Memory B cell (primary cell): ENCODE measurements around the gene HSFX2.
A peak's percentile ranks its signal among the peaks of the same experiment; 100 is the strongest.
"Not testable (repeated sequence)": the region's sequence is repeated elsewhere in the genome, so short reads cannot be mapped to it uniquely, and the experiment has no call there.

ENCODE experiments used
- ATAC-seq: fragments of 150-1000 bp; cut with Tn5 transposase; 2 replicates; pipeline ENCODE4 v1.10.0; 2021; ENCODE audit warnings: low read depth, mild to moderate bottlenecking, moderate library complexity
- DNase-seq, 2 donors: peaks; one replicate each; pipeline ENCODE4 v3.0.0; 2022; ENCODE audit warnings: low spot score in 2 of 2
- H3K27ac Mint-ChIP-seq: one replicate; pipeline ENCODE4 v1.8.0; 2022; ENCODE audit warnings: mild to moderate bottlenecking, moderate library complexity, mixed read lengths
- H3K27me3 Mint-ChIP-seq: one replicate; pipeline ENCODE4 v1.8.0; 2022; ENCODE audit warnings: mixed read lengths
- H3K36me3 Mint-ChIP-seq: one replicate; pipeline ENCODE4 v1.8.0; 2022; ENCODE audit warnings: mild to moderate bottlenecking, mixed read lengths
- H3K4me1 Mint-ChIP-seq: one replicate; pipeline ENCODE4 v1.8.0; 2022; ENCODE audit warnings: mixed read lengths
- H3K4me3 Mint-ChIP-seq: one replicate; pipeline ENCODE4 v1.8.0; 2022; ENCODE audit warnings: mild to moderate bottlenecking, moderate library complexity, mixed read lengths
- H3K9me3 Mint-ChIP-seq: one replicate; pipeline ENCODE4 v1.8.0; 2022; ENCODE audit warnings: mixed read lengths

Gene HSFX2

GRCh38 chrX:149569770-149570169, 25.3 kb downstream of the HSFX2 start:
- no peak for ATAC-seq

DNA sequence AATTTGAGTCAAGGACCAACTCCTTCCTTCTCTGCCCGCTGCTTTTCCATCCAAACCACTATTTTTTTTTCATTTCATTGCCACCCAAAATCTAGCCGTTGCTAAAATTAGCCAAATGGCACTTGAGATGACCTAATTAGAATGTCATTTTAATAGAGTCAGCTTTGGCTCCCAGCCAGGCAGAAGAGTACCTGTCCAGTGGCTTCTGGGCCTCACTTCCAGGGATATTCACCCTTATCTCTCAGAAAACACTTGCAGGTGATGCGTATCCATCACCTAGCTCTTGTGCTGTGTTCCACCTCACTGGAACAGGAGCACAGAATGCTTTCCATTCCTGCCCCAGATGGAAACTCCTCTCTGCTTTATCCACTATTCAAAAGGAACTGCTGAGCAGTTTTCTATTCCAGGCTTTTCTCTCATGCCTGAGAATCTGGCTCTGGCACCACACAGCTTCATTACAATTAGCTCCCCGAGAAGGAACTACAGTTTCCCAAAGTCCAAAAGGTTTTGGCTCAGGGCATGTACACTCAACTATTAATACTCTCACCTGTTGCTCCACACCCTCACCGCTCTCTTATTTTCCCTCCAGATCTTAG, 26.3 kb downstream of the HSFX2 start:
- no peak for DNase-seq
- Mint-ChIP-seq H3K36me3 (no peaks in the 10 kb centered on the region), H3K27me3 (peaks cover 3% of the 10 kb centered on the region), H3K4me3 (no peak overlapping the region), H3K9me3 (no peaks in the 10 kb centered on the region), H3K4me1 (no peaks in the 10 kb centered on the region), H3K27ac (no peak overlapping the region)
- ATAC-seq = no peak

More at GRCh38 chrX:149569770-149570169, 25.3 kb downstream of the HSFX2 start:
- Mint-ChIP-seq H3K27me3 (peaks cover 3% of the 10 kb centered on the region), H3K9me3 (no peaks in the 10 kb centered on the region), H3K36me3 (no peaks in the 10 kb centered on the region), H3K27ac (no peak overlapping the region), H3K4me3 (no peak overlapping the region), H3K4me1 (no peaks in the 10 kb centered on the region)
- DNase-seq = no peak

DNA sequence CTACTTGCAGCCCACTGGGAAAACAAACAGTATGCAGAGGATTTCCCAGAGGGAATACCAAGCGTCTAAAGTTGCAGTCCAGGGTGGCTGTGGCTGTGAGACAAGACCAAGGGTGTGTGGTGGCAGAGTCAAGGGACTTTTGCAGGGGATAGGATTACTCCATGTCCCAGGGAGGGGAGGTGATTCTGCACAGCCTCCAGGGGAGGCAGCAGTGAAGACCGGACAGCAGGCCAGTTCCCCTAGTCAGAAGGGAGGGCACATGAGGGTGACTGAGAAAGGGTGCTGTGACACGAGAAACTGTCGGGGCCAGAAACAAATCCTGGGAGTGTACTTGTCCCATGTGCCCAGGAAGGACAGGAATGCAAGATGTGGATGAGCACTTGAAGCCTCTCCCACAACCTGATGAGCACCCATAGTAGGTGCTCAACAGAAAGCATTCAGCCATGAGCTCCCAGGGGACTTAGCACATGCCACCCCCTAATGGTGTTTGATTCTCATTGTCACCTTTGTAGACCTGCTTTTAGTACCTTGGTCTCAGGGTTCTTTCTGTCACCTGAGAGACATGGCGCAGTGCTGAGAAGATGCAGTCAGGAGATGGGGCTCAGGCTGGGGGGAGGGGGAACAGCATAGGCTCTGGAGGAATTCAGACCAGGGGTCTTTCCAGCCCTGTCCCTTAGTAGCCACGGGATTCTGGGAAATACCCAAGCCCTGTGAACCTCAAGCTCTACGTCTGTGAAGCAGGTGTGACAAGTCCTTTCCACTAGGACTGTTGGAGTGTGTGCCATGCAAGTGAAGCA, 27.3 kb downstream of the HSFX2 start:
- Mint-ChIP-seq H3K27me3 (peaks cover 3% of the 10 kb centered on the region), H3K36me3 (no peaks in the 10 kb centered on the region), H3K27ac (no peak overlapping the region), H3K4me3 (no peak overlapping the region), H3K9me3 (no peaks in the 10 kb centered on the region), H3K4me1 (no peaks in the 10 kb centered on the region)
- DNase-seq (no peak), ATAC-seq (no peak)

DNA sequence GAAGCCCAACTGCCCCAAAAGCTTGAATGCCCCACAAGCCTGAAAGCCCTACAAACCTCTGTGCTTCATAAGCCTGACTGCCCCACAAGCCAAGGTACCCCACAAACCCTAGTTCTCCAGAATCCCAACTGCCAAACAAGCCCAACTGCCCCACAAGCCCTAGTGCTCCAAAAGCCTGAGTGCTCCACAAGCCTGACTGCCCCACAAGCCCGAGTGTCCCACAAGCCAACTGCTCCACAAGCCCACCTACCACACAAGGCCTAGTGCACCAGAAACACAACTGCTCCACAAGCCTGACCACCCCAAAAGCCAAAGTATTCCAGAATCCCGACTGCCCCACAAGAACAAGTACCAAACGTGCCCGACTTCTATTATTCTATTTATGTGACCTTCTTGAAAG, 31.8 kb downstream of the HSFX2 start:
- DNase-seq = no peak
- Mint-ChIP-seq H3K9me3 (no peaks in the 10 kb centered on the region), H3K27me3 (no peaks in the 10 kb centered on the region), H3K4me3 (no peak overlapping the region), H3K36me3 (no peaks in the 10 kb centered on the region), H3K27ac (peak overlapping the region; percentile 15), H3K4me1 (no peaks in the 10 kb centered on the region)
- ATAC-seq = no peak

DNA sequence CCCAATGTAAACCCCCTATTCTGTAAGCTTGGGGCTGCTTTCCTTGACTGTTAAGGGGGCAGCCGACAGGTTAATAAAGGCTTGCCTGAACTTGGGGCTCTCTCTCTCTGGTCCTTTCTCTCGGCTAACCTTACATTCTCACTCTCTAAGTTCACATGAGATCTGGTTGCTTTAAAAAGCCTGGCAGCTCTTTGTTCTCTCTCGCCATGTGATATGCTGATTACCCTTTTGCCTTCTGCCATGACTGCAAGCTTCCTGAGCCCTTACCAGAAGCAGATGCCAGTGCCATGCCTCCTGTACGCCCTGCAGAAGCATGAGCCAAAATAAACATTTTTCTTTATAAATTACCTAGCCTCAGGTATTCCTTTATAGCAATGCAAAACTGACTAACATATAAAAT, 39.9 kb downstream of the HSFX2 start:
- H3K36me3 Mint-ChIP-seq, H3K4me3 Mint-ChIP-seq, H3K4me1 Mint-ChIP-seq, H3K27ac Mint-ChIP-seq, ATAC-seq, DNase-seq, H3K9me3 Mint-ChIP-seq, H3K27me3 Mint-ChIP-seq: not testable (repeated sequence)

DNA sequence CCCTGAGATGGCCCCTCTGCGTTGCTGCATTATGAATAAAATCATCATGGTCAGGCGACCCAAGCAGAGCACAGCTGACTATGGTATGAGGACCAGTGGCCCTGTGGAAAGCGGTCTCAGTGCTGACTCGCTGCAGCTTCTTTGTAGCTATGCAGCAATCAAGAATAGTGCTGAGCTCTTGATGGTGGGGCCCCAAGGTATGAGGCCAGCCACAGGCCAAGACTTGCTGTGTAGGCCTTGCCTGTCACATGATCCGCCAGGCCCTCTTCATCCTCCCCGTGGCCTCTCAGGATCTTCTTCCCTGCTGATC, 43.2 kb downstream of the HSFX2 start:
- H3K27me3 Mint-ChIP-seq, DNase-seq, H3K27ac Mint-ChIP-seq, H3K4me3 Mint-ChIP-seq, H3K4me1 Mint-ChIP-seq, H3K36me3 Mint-ChIP-seq, H3K9me3 Mint-ChIP-seq, ATAC-seq: not testable (repeated sequence)

DNA sequence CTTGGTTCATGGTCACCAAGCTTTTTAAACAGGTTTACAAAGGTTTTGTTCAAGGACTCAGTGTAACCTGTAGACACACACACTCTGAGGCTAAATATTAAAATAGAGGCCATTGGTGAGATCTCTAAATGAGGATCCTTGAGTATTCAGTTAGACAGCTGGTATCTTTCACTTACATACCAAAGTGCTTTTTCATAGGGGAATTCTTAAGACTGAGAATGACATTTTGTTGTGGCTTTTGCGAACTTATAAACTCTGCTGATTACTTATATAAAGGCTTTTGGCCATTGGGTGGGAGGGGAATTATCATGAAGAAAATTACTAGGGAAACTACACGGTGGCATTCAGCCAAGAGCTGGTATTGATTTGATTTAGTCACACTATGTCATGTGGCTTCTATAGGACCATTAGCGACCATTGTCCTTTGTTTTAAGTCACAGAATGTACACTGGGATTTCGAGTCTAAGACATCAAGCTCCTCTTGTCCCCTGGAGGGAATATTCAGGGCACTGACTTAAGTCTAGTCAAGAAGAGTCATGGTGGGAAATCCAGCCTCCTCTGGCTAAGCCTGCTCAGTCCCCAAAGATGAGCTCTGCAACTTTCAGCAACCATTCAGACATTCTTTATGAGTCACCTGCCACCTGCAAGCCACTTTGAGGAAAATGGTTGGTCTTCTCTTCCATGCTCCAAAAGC, 43.7 kb downstream of the HSFX2 start:
- not testable (repeated sequence) for H3K27me3 Mint-ChIP-seq, ATAC-seq, H3K9me3 Mint-ChIP-seq, H3K27ac Mint-ChIP-seq, H3K4me3 Mint-ChIP-seq, H3K36me3 Mint-ChIP-seq, DNase-seq, H3K4me1 Mint-ChIP-seq

GRCh38 chrX:149550454-149550853, 44.7 kb downstream of the HSFX2 start:
- not testable (repeated sequence) for ATAC-seq, H3K27me3 Mint-ChIP-seq, H3K27ac Mint-ChIP-seq, H3K9me3 Mint-ChIP-seq, H3K36me3 Mint-ChIP-seq, H3K4me1 Mint-ChIP-seq, DNase-seq, H3K4me3 Mint-ChIP-seq

DNA sequence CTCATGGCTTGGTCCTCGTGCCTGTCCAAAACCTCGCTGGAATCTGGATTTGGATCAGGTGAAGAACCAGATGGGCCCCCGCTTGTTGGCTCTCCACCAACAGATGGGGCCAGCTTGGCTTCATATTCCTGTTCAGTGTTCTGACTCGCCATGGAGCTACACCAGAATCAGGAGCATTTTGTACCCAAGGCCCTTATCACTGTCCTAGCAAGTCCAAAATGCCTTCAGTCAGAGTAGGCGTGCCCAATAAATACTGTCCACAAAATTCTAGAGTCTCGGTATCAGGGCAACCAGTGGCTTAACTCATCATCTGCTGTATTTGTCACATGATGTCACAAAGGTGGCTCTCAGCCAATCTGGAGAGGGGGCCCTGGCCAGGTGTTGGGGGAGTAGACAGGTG, 45.4 kb downstream of the HSFX2 start, which contains the start of gene HSFX3:
TSS of gene HSFX3 (minus strand) at position 224 of the 400 bp plus-strand sequence. CDS start at position 152, 72 bp downstream.
- not testable (repeated sequence) for H3K4me3 Mint-ChIP-seq, H3K36me3 Mint-ChIP-seq, H3K4me1 Mint-ChIP-seq, DNase-seq, H3K27me3 Mint-ChIP-seq, H3K9me3 Mint-ChIP-seq, ATAC-seq, H3K27ac Mint-ChIP-seq

DNA sequence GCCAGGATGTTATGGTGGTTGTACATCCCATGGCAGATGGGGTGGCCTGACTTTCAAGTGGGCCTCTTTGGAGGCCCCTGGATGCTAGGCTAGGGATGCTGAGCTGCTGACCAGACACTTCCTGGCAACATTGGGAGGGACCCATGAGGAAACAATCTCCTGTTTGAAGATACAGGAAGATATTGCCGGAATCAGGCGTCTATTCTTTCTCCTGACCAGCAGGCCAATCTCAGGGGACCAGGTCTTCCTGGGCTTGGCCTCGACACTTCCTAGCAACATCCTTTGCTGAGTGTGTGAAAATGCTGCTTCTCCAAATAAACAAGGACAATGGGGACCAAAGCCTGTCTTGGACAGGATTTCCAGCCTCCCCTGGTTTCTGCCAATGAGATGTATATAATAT, 47.3 kb downstream of the HSFX2 start:
- not testable (repeated sequence) for H3K27ac Mint-ChIP-seq, H3K27me3 Mint-ChIP-seq, ATAC-seq

DNA sequence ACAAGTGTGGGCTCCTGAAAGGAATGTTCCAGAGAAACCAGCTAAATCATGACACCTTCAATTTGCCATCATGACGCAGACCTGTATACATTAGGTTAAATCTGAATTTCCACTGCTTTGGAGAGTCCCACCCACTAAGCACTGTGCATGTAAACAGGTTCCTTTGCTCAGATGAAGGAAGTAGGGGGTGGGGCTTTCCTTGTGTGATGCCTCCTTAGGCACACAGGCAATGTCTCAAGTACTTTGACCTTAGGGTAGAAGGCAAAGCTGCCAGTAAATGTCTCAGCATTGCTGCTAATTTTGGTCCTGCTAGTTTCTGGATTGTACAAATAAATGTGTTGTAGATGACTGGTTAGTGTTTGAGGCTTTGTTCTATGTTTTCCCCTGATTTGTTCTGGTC, 48.2 kb downstream of the HSFX2 start:
- H3K27me3 Mint-ChIP-seq, DNase-seq, ATAC-seq, H3K9me3 Mint-ChIP-seq, H3K4me3 Mint-ChIP-seq, H3K27ac Mint-ChIP-seq, H3K36me3 Mint-ChIP-seq, H3K4me1 Mint-ChIP-seq: not testable (repeated sequence)

More for the DNA sequence above, 47.3 kb downstream of the HSFX2 start:
- not testable (repeated sequence) for H3K9me3 Mint-ChIP-seq, H3K36me3 Mint-ChIP-seq, H3K4me3 Mint-ChIP-seq, H3K4me1 Mint-ChIP-seq, DNase-seq

GRCh38 chrX:149545545-149546543, 49.3 kb downstream of the HSFX2 start:
- not testable (repeated sequence) for H3K4me3 Mint-ChIP-seq, H3K27ac Mint-ChIP-seq, H3K9me3 Mint-ChIP-seq, H3K36me3 Mint-ChIP-seq, DNase-seq, H3K27me3 Mint-ChIP-seq, H3K4me1 Mint-ChIP-seq
- peak; percentile 18 for ATAC-seq
